NT2/D1 (cell line): ENCODE results near the gene PVRIG.
"Not testable (repeated sequence)": the region's sequence is repeated elsewhere in the genome, so short reads cannot be mapped to it uniquely, and the experiment has no call there.

Source experiments
- DNase-seq: peaks from one replicate; pipeline ENCODE4 v3.0.0-alpha.2; 2011; ENCODE audit warnings: low read depth, low spot score
- H3K27me3 ChIP-seq: 2 replicates; pipeline ENCODE4 v1.6.0; 2011; ENCODE audit warnings: mild to moderate bottlenecking; ENCODE audit not compliant: insufficient read length, insufficient read depth
- H3K36me3 ChIP-seq: 2 replicates; pipeline ENCODE4 v1.6.1; 2011; ENCODE audit warnings: mild to moderate bottlenecking, low read length, mixed read lengths; ENCODE audit not compliant: insufficient read depth, insufficient read length
- H3K4me1 ChIP-seq: 2 replicates; pipeline ENCODE4 v1.5.1; 2011; ENCODE audit not compliant: insufficient read depth, insufficient read length
- H3K4me3 ChIP-seq: 2 replicates; pipeline ENCODE4 v1.5.1; 2011; ENCODE audit warnings: low read depth; ENCODE audit not compliant: insufficient read length
- H3K9ac ChIP-seq: 2 replicates; pipeline ENCODE4 v1.6.0; 2011; ENCODE audit warnings: low read depth; ENCODE audit not compliant: insufficient read length
- H3K9me3 ChIP-seq: 2 replicates; pipeline ENCODE4 v1.5.1; 2011; ENCODE audit warnings: mild to moderate bottlenecking, low read length; ENCODE audit not compliant: insufficient read depth
- SUZ12 ChIP-seq: IDR thresholded peaks from 2 replicates; pipeline ENCODE4 v1.6.1; 2011; ENCODE audit not compliant: insufficient read length, insufficient read depth; ENCODE audit errors: extremely low read depth
- YY1 ChIP-seq: IDR thresholded peaks from 2 replicates; pipeline ENCODE4 v1.6.1; 2011; ENCODE audit not compliant: insufficient read length, insufficient read depth
- ZNF274 ChIP-seq: IDR thresholded peaks from 2 replicates; pipeline ENCODE4 v1.6.1; 2011; ENCODE audit warnings: mild to moderate bottlenecking, low read depth, low read length

The PVRIG gene

GRCh38 chr7:100221767-100222444 is 2.2 kb downstream of the PVRIG start:
- H3K9me3 ChIP-seq, result no peaks in the 10 kb centered on the region
- H3K4me3 ChIP-seq, result no peak overlapping the region
- TF ChIP-seq ZNF274 (no peak), YY1 (no peak), SUZ12 (no peak)
- peaks cover 19% of the 10 kb centered on the region for H3K36me3 ChIP-seq
- DNase-seq, result no peak
- no peaks in the 10 kb centered on the region for H3K27me3 ChIP-seq
- H3K9ac ChIP-seq, result no peak overlapping the region
- peaks cover 2% of the 10 kb centered on the region for H3K4me1 ChIP-seq

- H3K9me3 ChIP-seq, result no peaks in the 10 kb centered on the region
- H3K36me3 ChIP-seq, result peaks cover 19% of the 10 kb centered on the region
- H3K4me3 ChIP-seq, result no peak overlapping the region
- no peak for TF ChIP-seq ZNF274
- TF ChIP-seq YY1, result no peak
- no peak for TF ChIP-seq SUZ12
- peaks cover 2% of the 10 kb centered on the region for H3K4me1 ChIP-seq
- H3K9ac ChIP-seq, result no peak overlapping the region
- no peaks in the 10 kb centered on the region for H3K27me3 ChIP-seq
- DNase-seq, result no peak
Measured at GRCh38 chr7:100222445-100223132, 2.8 kb downstream of the PVRIG start.

GRCh38 chr7:100223376-100223927 is 3.7 kb downstream of the PVRIG start:
- DNase-seq, H3K4me3 ChIP-seq, H3K27me3 ChIP-seq, H3K4me1 ChIP-seq, H3K9me3 ChIP-seq, H3K9ac ChIP-seq: not testable (repeated sequence)
- peaks cover 19% of the 10 kb centered on the region for H3K36me3 ChIP-seq

GRCh38 chr7:100224891-100225290 is 5.1 kb downstream of the PVRIG start:
- not testable (repeated sequence) for H3K27me3 ChIP-seq, H3K9ac ChIP-seq, H3K9me3 ChIP-seq, H3K4me1 ChIP-seq, DNase-seq, H3K4me3 ChIP-seq
- H3K36me3 ChIP-seq, result peaks cover 19% of the 10 kb centered on the region

- not testable (repeated sequence) for DNase-seq, H3K9ac ChIP-seq, H3K9me3 ChIP-seq, H3K4me1 ChIP-seq, H3K36me3 ChIP-seq, H3K27me3 ChIP-seq, H3K4me3 ChIP-seq
Measured at GRCh38 chr7:100234660-100235317, 15.0 kb downstream of the PVRIG start.

- DNase-seq, H3K4me3 ChIP-seq, H3K27me3 ChIP-seq, H3K9me3 ChIP-seq, H3K9ac ChIP-seq, H3K4me1 ChIP-seq, H3K36me3 ChIP-seq: not testable (repeated sequence)
Measured at GRCh38 chr7:100239975-100240374, 20.2 kb downstream of the PVRIG start.

GRCh38 chr7:100243385-100243784 is 23.6 kb downstream of the PVRIG start:
- not testable (repeated sequence) for H3K9me3 ChIP-seq, DNase-seq, H3K9ac ChIP-seq, H3K36me3 ChIP-seq, H3K4me3 ChIP-seq, H3K27me3 ChIP-seq
- H3K4me1 ChIP-seq, result peaks cover 10% of the 10 kb centered on the region

GRCh38 chr7:100244988-100245605 is 25.3 kb downstream of the PVRIG start:
- H3K4me3 ChIP-seq, result not testable (repeated sequence)
- peaks cover 13% of the 10 kb centered on the region for H3K4me1 ChIP-seq

GRCh38 chr7:100246121-100246864 is 26.5 kb downstream of the PVRIG start:
- not testable (repeated sequence) for H3K9me3 ChIP-seq, DNase-seq, H3K36me3 ChIP-seq, H3K4me3 ChIP-seq, H3K9ac ChIP-seq, H3K27me3 ChIP-seq
- peaks cover 13% of the 10 kb centered on the region for H3K4me1 ChIP-seq

More at GRCh38 chr7:100244988-100245605, 25.3 kb downstream of the PVRIG start:
- not testable (repeated sequence) for H3K9me3 ChIP-seq, H3K9ac ChIP-seq, DNase-seq, H3K27me3 ChIP-seq, H3K36me3 ChIP-seq

GRCh38 chr7:100246865-100247137 is 27.1 kb downstream of the PVRIG start:
- H3K4me3 ChIP-seq, H3K27me3 ChIP-seq, DNase-seq, H3K9me3 ChIP-seq, H3K9ac ChIP-seq, H3K36me3 ChIP-seq: not testable (repeated sequence)
- H3K4me1 ChIP-seq, result peaks cover 13% of the 10 kb centered on the region
